Stomach (tissue), 4 donors: ENCODE measurements around the gene MFGE8.
A peak's percentile ranks its signal among the peaks of the same experiment; 100 is the strongest.

ENCODE experiments used
- EP300 ChIP-seq: sonication (generic); formaldehyde crosslinking; IDR thresholded peaks from one replicate; pipeline ENCODE4 v1.6.1; 2017; ENCODE audit warnings: antibody characterized with exemption
- POLR2A ChIP-seq, 4 donors: fragments of 450-650 bp; IDR thresholded peaks; one replicate each; pipeline ENCODE4 v1.6.1; 2016; ENCODE audit warnings: antibody characterized with exemption in 4 of 4, control low read depth in 2 of 4, mild to moderate bottlenecking in 1 of 4, moderate library complexity in 1 of 4
- POLR2AphosphoS5 ChIP-seq, 3 donors: sonication (generic); formaldehyde crosslinking; IDR thresholded peaks; one replicate each; pipeline ENCODE4 v1.6.1; 2016; ENCODE audit warnings: antibody characterized with exemption in 3 of 3
- TF ChIP-seq, protein P1 (sequence below), 7 experiments: fragments of 450-650 bp in 4 of 7; fragments of 200-600 bp in 3 of 7; sonication (generic) in 3 of 7; IDR thresholded peaks; one replicate each; pipeline ENCODE4 v1.5.1; 2016 to 2019; ENCODE audit warnings: antibody characterized with exemption in 7 of 7, control low read depth in 2 of 7, mild to moderate bottlenecking in 1 of 7

DNA sequence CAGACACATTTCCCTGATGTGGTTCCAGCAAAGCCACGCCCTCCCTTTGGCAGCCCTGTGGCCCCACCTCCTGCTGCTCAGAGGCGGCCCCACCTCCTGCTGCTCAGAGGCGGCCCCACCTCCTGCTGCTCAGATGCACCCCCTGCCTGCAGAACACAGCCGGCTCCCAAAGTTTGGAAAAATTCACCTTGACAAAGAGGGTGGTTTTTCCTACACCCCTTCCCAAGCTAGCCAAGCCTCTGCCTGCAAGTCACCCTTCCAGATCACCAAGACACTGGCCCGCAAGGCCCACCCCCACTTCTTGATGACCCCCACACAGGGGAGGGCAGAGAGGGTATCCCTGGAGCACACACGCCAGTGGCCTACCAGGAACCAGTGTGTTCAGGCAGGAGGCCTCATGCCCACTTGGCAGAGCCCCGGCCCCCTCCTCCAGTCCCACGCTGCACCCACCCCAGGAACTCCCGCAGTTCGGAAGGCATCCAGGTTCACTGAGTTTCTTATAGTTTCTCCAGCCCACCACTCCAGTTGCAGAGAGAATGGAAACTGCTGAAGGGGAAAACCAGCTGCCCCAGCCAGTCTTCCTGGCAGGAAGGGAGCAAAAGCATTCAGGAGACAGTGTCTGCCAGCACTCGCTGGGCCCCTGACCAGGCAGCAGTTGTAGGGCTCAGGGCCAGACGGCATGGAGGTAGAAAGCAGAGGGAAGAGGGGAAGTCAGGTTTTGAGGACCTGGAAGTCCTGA lies 15.6 kb downstream of the MFGE8 start:
- TF ChIP-seq EP300 (no peak), POLR2AphosphoS5 (IDR thresholded peaks at IDR 0.05) (peak in 2 of 3 donors; percentile 32 to 35), POLR2A (IDR thresholded peaks at IDR 0.05) (no peak)
- TF ChIP-seq, protein P1, sequence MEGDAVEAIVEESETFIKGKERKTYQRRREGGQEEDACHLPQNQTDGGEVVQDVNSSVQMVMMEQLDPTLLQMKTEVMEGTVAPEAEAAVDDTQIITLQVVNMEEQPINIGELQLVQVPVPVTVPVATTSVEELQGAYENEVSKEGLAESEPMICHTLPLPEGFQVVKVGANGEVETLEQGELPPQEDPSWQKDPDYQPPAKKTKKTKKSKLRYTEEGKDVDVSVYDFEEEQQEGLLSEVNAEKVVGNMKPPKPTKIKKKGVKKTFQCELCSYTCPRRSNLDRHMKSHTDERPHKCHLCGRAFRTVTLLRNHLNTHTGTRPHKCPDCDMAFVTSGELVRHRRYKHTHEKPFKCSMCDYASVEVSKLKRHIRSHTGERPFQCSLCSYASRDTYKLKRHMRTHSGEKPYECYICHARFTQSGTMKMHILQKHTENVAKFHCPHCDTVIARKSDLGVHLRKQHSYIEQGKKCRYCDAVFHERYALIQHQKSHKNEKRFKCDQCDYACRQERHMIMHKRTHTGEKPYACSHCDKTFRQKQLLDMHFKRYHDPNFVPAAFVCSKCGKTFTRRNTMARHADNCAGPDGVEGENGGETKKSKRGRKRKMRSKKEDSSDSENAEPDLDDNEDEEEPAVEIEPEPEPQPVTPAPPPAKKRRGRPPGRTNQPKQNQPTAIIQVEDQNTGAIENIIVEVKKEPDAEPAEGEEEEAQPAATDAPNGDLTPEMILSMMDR (IDR thresholded peaks at IDR 0.05): peak in 5 of 7 experiments; percentile 24 to 74 (median 45)
